Measurements from ENCODE around the gene ARID4B. TPM values are rescaled to one million over a fixed set of nuclear protein-coding genes. Genes with fewer than 3 reads are reported as not detected.

Gene ARID4B
- total and polyA plus RNA-seq, 2 of the 13 experiments (the other 11 are each of a cell fraction or from before 2014, with no cell fraction given): 9.7 to 24.6 TPM

DNA sequence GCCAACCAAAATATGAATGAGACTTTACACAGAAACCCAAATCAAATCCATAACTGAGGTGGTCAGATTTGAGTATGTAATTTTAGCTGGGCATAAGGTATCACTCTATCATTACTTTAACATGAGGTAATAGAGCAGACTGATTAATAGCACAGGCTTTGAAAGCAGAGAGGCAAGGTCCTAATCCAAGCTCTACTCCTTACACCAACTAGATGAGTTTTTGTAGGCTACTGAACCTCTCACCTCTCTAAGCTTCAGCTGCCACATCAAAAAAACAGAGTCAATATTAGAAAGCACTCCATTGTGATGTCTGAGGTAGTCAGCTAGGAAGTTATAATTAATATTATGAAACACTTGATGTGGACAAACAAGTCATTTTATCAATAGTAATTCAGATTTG, 63.7 kb downstream of the ARID4B start (continued):
- TF ChIP-seq FOXP1 (IDR thresholded peaks at IDR 0.05) (no peak), FOXP1 (CRISPR knock-in tag; IDR thresholded peaks at IDR 0.05) (no peak), MEIS1 (CRISPR knock-in tag; IDR thresholded peaks at IDR 0.05; ENCODE audit: borderline replicate concordance) (no peak), ZNF564 (CRISPR knock-in tag; IDR thresholded peaks at IDR 0.05) (no peak), ZNF460 (CRISPR knock-in tag; IDR thresholded peaks at IDR 0.05; ENCODE audit: borderline replicate concordance) (no peak), ARNT (IDR thresholded peaks at IDR 0.05) (no peak)
- TF ChIP-seq, protein P1, sequence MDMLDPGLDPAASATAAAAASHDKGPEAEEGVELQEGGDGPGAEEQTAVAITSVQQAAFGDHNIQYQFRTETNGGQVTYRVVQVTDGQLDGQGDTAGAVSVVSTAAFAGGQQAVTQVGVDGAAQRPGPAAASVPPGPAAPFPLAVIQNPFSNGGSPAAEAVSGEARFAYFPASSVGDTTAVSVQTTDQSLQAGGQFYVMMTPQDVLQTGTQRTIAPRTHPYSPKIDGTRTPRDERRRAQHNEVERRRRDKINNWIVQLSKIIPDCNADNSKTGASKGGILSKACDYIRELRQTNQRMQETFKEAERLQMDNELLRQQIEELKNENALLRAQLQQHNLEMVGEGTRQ (IDR thresholded peaks at IDR 0.05; ENCODE audit: low read depth, low read length): no peak
- TF ChIP-seq, protein P1 (CRISPR knock-in tag; IDR thresholded peaks at IDR 0.05; ENCODE audit: borderline replicate concordance): no peak

DNA sequence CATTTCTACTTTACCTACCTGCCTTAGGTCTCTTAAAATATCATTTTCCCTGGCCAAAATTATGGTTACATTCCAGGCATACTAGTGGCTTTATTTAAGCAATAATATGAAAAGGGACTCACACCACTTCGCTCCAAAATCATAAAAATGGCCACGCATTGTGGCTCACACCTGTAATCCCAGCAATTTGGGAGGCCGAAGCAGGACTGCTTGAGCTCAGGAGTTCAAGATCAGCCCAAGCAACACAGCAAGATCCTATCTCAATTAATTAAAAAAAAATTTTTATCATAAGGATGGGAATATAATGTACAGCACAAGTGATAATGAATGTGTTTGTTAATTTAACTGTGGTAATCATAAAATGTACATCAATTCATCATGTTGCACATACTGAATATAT, 65.4 kb downstream of the ARID4B start:
- H2AFZ ChIP-seq (ENCODE audit: low read length): no peak overlapping the region
- no peak overlapping the region for H3K9ac ChIP-seq (ENCODE audit: insufficient read depth, low read depth, low read length)
- H4K20me1 ChIP-seq (ENCODE audit: insufficient read depth, low read length): peaks cover 31% of the 10 kb centered on the region
- BruUV-seq (replicated peaks): no TSS peak
- H3K36me3 ChIP-seq (replicated peaks in 1 of 2; ENCODE audit: control insufficient read depth in 1 of 2, insufficient read depth in 2 of 2, low read length in 2 of 2): peaks cover 6 to 17% of the 10 kb centered on the region in 2 experiments; a peak in 4 of 5 replicates
- intact Hi-C loops (cut with micrococcal nuclease; ENCODE audit: unreplicated experiment) (no loop called here), in situ Hi-C loops (cut with HindIII; ENCODE audit: extremely low pct_ligation_motif_present, low pct_unique_long_range_greater_than_20kb) (no loop called here)
- ChIA-PET POLR2A (no interaction called here), CTCF (ENCODE audit: low intra/inter-chr PET ratio, low total read pairs) (no interaction called here)
- ATAC-seq (no peak), FAIRE-seq (no peak), DNase-seq (ENCODE audit: low spot score) (no peak)
- H3K9me3 ChIP-seq (ENCODE audit: low read length): no peaks in the 10 kb centered on the region
- H3K4me1 ChIP-seq (ENCODE audit: insufficient read depth, low read length): peaks cover 10% of the 10 kb centered on the region; the same call in 1 of the 2 replicates
- WGBS (ENCODE audit: low lambda C conversion rate): 99% methylated on average over 3 of the region's 3 CpGs
- H3K4me3 ChIP-seq (replicated peaks in 1 of 3; ENCODE audit: insufficient read depth in 1 of 3, low read depth in 2 of 3, low read length in 3 of 3): no peak overlapping the region
- no peaks in the 10 kb centered on the region; a peak in 1 of 5 replicates for H3K27me3 ChIP-seq (ENCODE audit: control insufficient read depth in 1 of 2, insufficient read depth in 2 of 2, low read length in 2 of 2)
- H3K4me2 ChIP-seq (ENCODE audit: low read depth, low read length): no peak overlapping the region
- H3K27ac ChIP-seq (ENCODE audit: extremely low read length, insufficient read depth, low read length): no peak overlapping the region
- peaks cover 85% of the 10 kb centered on the region for H3K79me2 ChIP-seq (ENCODE audit: insufficient read depth, low read length)
- TF ChIP-seq, protein P2, sequence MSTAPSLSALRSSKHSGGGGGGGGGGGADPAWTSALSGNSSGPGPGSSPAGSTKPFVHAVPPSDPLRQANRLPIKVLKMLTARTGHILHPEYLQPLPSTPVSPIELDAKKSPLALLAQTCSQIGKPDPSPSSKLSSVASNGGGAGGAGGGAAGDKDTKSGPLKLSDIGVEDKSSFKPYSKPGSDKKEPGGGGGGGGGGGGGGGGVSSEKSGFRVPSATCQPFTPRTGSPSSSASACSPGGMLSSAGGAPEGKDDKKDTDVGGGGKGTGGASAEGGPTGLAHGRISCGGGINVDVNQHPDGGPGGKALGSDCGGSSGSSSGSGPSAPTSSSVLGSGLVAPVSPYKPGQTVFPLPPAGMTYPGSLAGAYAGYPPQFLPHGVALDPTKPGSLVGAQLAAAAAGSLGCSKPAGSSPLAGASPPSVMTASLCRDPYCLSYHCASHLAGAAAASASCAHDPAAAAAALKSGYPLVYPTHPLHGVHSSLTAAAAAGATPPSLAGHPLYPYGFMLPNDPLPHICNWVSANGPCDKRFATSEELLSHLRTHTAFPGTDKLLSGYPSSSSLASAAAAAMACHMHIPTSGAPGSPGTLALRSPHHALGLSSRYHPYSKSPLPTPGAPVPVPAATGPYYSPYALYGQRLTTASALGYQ (CRISPR knock-in tag; IDR thresholded peaks at IDR 0.05): no peak
- TF ChIP-seq, protein P3, sequence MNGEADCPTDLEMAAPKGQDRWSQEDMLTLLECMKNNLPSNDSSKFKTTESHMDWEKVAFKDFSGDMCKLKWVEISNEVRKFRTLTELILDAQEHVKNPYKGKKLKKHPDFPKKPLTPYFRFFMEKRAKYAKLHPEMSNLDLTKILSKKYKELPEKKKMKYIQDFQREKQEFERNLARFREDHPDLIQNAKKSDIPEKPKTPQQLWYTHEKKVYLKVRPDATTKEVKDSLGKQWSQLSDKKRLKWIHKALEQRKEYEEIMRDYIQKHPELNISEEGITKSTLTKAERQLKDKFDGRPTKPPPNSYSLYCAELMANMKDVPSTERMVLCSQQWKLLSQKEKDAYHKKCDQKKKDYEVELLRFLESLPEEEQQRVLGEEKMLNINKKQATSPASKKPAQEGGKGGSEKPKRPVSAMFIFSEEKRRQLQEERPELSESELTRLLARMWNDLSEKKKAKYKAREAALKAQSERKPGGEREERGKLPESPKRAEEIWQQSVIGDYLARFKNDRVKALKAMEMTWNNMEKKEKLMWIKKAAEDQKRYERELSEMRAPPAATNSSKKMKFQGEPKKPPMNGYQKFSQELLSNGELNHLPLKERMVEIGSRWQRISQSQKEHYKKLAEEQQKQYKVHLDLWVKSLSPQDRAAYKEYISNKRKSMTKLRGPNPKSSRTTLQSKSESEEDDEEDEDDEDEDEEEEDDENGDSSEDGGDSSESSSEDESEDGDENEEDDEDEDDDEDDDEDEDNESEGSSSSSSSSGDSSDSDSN (CRISPR knock-in tag; IDR thresholded peaks at IDR 0.05): no peak
- no peak for TF ChIP-seq ZNF777 (CRISPR knock-in tag; IDR thresholded peaks at IDR 0.05)
- TF ChIP-seq, protein P4, sequence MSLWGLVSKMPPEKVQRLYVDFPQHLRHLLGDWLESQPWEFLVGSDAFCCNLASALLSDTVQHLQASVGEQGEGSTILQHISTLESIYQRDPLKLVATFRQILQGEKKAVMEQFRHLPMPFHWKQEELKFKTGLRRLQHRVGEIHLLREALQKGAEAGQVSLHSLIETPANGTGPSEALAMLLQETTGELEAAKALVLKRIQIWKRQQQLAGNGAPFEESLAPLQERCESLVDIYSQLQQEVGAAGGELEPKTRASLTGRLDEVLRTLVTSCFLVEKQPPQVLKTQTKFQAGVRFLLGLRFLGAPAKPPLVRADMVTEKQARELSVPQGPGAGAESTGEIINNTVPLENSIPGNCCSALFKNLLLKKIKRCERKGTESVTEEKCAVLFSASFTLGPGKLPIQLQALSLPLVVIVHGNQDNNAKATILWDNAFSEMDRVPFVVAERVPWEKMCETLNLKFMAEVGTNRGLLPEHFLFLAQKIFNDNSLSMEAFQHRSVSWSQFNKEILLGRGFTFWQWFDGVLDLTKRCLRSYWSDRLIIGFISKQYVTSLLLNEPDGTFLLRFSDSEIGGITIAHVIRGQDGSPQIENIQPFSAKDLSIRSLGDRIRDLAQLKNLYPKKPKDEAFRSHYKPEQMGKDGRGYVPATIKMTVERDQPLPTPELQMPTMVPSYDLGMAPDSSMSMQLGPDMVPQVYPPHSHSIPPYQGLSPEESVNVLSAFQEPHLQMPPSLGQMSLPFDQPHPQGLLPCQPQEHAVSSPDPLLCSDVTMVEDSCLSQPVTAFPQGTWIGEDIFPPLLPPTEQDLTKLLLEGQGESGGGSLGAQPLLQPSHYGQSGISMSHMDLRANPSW (CRISPR knock-in tag; IDR thresholded peaks at IDR 0.05; ENCODE audit: borderline replicate concordance): no peak
- TF ChIP-seq POLR2AphosphoS5 (IDR thresholded peaks at IDR 0.05; ENCODE audit: low read depth, low read length): no peak
- TF ChIP-seq HHEX (CRISPR knock-in tag; IDR thresholded peaks at IDR 0.05): no peak
- no peak for TF ChIP-seq HDAC2 (CRISPR knock-in tag; IDR thresholded peaks at IDR 0.05)
- TF ChIP-seq ZNF772 (CRISPR knock-in tag; IDR thresholded peaks at IDR 0.05): no peak
- no peak for TF ChIP-seq ZNF20 (CRISPR knock-in tag; IDR thresholded peaks at IDR 0.05)

Data from HepG2 (cell line).